GM12872 (cell line): ENCODE results near the gene FLII.

Experiments
- TF ChIP-seq, protein P1 (sequence below): IDR thresholded peaks from 3 replicates; pipeline ENCODE4 v1.5.1; 2011; ENCODE audit warnings: low read depth, mild to moderate bottlenecking, low read length, moderate library complexity; ENCODE audit not compliant: insufficient read depth

The FLII gene

DNA sequence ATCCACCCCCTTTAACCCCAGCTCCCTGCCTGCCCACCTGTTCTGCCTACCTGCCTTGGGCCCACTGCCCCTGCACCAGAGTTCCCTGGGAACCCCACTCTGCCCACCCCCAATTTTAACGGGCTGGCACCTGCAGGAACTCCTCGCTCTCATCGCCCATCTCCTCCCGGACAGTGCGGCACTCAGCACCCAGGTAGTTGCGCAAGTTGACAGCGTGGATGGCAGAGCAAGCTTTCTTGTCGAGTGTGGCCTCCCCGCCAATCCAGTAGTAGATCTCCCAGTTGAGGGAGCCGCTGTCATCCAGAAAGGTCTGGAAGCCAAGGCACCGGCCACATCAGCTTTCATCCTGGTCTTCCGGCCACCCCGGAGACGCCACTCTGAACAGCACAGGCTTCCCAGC, 7.8 kb downstream of the FLII start:
- TF ChIP-seq, protein P1, sequence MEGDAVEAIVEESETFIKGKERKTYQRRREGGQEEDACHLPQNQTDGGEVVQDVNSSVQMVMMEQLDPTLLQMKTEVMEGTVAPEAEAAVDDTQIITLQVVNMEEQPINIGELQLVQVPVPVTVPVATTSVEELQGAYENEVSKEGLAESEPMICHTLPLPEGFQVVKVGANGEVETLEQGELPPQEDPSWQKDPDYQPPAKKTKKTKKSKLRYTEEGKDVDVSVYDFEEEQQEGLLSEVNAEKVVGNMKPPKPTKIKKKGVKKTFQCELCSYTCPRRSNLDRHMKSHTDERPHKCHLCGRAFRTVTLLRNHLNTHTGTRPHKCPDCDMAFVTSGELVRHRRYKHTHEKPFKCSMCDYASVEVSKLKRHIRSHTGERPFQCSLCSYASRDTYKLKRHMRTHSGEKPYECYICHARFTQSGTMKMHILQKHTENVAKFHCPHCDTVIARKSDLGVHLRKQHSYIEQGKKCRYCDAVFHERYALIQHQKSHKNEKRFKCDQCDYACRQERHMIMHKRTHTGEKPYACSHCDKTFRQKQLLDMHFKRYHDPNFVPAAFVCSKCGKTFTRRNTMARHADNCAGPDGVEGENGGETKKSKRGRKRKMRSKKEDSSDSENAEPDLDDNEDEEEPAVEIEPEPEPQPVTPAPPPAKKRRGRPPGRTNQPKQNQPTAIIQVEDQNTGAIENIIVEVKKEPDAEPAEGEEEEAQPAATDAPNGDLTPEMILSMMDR, result no peak

DNA sequence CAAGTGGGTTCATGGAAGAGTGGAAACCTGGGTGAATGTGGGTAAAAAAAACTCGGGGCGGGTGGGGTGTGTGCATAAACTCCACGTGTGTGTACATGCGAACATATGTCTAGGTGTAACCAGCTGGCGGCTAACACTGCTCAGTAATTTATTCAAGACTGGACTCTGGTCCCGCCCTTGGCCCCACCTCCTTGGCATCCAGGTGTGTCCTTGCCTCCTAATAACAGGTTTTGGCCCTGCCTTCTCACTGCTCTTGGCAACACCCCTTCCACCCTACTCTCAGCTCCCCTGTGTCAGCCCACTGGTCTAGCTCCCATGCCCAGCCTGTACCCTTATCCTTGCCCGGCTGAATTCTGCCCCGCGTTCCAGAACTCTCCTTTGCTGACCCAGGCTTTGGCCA, 8.3 kb downstream of the FLII start:
- TF ChIP-seq, protein P1, result no peak

DNA sequence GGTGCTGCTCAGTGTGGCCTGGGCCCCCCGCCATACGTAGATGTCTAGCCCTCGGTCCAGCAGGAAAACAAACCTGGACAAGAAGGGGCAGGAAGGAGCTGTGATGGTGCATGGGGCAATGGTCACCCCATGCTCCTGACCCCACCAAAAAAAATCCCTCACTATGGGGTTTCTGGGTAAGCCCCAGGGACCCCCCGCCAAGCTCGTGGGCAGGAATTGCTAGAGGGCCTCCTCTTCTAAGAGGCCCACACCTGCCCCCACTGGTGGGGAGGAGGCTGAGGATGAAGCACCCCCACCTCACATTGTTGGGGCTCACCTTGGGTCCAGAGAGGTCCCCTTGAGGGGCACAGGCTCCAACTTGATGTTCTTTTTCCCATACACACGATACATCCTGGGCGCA, 9.7 kb downstream of the FLII start:
- TF ChIP-seq, protein P1, result no peak

DNA sequence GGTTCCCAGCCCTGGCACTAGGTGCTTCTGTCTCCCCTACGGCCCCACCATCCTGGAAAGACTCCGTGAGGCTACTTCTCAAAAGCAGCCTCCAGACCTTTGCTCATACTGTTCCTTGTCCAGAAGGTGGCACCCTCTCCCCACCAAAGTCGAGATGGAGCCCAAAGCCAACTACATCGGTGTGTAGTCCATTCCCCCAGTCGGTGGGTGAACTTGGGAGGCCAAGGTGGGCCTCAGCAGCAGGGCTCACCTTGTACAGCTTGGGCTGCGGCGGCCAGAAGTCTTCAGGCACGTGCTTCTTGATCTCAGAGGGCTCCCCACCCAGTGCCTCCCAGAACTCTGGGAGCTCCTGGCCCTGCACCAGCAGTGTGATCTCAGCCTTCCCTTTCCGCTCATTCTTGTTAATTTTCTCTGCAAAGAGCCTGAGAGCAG, 10.2 kb downstream of the FLII start:
- TF ChIP-seq, protein P1, result peak; percentile 80

DNA sequence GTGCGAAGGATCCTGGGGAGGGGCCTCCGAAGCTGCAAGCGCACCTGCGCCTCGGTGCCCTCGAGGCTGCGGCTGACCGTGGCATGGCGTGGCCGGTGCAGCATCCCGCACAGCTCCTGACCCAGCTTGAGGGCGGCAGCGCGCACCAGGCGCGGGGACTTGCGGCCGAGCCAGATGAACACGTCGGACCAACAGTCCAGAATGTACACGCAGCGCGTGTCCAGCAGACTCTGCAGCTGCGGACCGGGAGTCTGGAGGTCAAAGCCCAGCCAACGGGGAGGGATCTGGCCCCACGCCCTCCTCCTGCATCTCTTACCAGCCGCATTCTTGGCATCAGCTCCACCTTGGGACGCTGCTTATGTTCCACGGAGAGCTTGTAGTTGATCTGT, 10.9 kb downstream of the FLII start:
- TF ChIP-seq, protein P1, result no peak

DNA sequence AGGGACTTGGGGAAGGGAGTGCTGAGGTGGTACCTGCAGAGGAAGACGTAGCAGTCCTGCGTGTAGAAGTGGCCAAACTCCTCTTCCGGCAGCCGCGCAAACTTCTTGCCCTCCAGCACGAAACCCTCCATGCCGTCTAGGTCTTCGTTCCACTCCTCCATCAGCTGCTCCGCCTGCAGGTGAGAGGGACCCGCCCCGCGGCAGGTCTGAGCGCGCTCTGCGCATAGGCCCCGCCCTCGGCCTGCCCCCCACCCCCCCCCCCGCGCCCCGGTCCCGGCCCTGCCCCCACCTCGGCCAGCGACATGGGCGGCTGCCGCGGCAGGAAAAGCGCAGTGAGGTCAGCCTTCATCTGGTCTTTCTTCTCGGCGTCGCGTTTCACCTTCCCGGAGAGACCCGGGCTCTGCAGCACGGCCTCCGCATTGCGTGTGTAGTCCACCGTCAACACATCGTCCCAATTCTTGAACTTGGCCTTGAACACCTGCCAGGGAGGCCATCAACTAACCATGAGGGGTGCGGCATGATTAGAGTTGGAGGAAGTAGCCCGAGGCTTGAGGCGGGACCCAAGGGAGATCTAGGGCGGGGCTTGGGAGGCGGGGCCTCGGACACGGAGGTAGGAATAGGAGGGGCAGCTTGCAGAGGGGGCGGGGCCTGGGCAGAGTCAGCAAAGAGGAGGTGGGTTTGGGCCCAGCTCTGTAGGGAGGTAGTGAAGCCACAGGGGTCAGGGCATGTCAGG, 11.5 kb downstream of the FLII start:
- TF ChIP-seq, protein P1, result no peak

DNA sequence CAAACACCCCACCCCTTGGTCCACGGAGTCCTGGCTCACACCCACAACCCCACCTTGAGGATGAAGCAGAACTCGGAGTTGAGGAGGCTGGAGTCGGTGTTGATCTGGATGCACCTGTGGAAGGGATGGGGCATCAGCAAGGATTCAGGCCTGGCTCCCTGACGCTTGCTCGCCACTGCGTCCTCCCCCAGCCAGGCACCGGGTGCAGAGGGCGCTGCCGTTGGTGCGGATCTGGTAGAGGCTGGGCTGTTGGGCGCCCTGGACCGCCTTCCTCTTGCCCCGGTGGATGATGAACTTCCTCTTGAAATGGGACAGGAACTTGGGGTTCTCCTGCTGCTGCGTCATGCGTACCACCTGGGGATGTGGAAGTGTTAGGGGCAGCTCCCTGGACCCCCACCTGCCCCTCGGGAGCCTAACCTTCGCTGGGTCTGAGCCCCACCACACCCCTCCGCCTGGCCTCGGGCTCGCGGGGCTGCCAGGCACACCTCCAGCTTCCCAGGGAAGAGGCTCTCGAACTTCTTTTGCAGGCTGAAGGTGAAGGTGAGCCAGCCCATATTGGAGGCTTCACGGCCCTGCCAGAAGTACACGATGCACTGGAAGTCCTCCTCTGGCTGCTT, 12.3 kb downstream of the FLII start:
- TF ChIP-seq, protein P1, result no peak
